Natural killer cell (primary cell): ENCODE data around the gene LRP6. TPM values are rescaled to one million over a fixed set of nuclear protein-coding genes. Genes with fewer than 3 reads are reported as not detected.

Experiments
- ATAC-seq, 3 donors: fragments of 150-1000 bp in 2 of 3; fragments of 200-7000 bp in 1 of 3; cut with Tn5 transposase; 1 replicate in 1 of 3; 2 replicates in 2 of 3; pipeline ENCODE4 v1.10.0; 2021; ENCODE audit warnings: mild to moderate bottlenecking in 2 of 3, moderate library complexity in 2 of 3
- DNase-seq, 2 donors: peaks; one replicate each; pipeline versions ENCODE4 v3.0.0 to v3.0.0-alpha.2; 2013 to 2021; ENCODE audit warnings: mixed read lengths in 1 of 2
- H3K27ac ChIP-seq: one replicate; pipeline ENCODE4 v1.5.1; 2013; ENCODE audit warnings: mild to moderate bottlenecking, low read length
- H3K27me3 ChIP-seq: one replicate; pipeline ENCODE4 v1.6.1; 2013; ENCODE audit warnings: low read length; ENCODE audit not compliant: control insufficient read depth, insufficient read depth
- H3K36me3 ChIP-seq: one replicate; pipeline ENCODE4 v1.6.1; 2013; ENCODE audit warnings: low read length; ENCODE audit not compliant: control insufficient read depth, insufficient read depth
- H3K4me1 ChIP-seq: one replicate; pipeline ENCODE4 v1.6.1; 2013; ENCODE audit warnings: low read length; ENCODE audit not compliant: control insufficient read depth, insufficient read depth
- H3K4me3 ChIP-seq: one replicate; pipeline ENCODE4 v1.5.1; 2013; ENCODE audit warnings: low read length
- H3K9me3 ChIP-seq: one replicate; pipeline ENCODE4 v1.6.1; 2013; ENCODE audit warnings: low read length; ENCODE audit not compliant: control insufficient read depth, insufficient read depth
- H3K27ac Mint-ChIP-seq, 2 donors: one replicate each; pipeline ENCODE4 v1.8.0; 2022; ENCODE audit warnings: mild to moderate bottlenecking in 2 of 2, mixed read lengths in 2 of 2, moderate library complexity in 1 of 2
- H3K27me3 Mint-ChIP-seq, 2 donors: one replicate each; pipeline ENCODE4 v1.8.0; 2022; ENCODE audit warnings: low read depth in 2 of 2, mixed read lengths in 2 of 2
- H3K36me3 Mint-ChIP-seq: one replicate; pipeline ENCODE4 v1.8.0; 2022; ENCODE audit warnings: mixed read lengths
- H3K4me1 Mint-ChIP-seq, 2 donors: one replicate each; pipeline ENCODE4 v1.8.0; 2022; ENCODE audit warnings: mixed read lengths in 2 of 2
- H3K4me3 Mint-ChIP-seq: one replicate; pipeline ENCODE4 v1.8.0; 2022; ENCODE audit warnings: mild to moderate bottlenecking, moderate library complexity, mixed read lengths
- H3K9me3 Mint-ChIP-seq, 2 donors: one replicate each; pipeline ENCODE4 v1.8.0; 2022; ENCODE audit warnings: mixed read lengths in 2 of 2
- CTCF ChIP-seq: fragments of 200-600 bp; IDR thresholded peaks from one replicate; pipeline ENCODE4 v1.8.0; 2022; ENCODE audit warnings: antibody characterized with exemption
- WGBS: methylation state at CpG from one replicate; pipeline ENCODE4 v1.1.7; 2013; ENCODE audit warnings: missing lambda C conversion rate; ENCODE audit not compliant: insufficient coverage; 5-methylcytosine and 5-hydroxymethylcytosine counted together
- intact Hi-C: fragments of 100-400 bp; cut with micrococcal nuclease; formaldehyde crosslinking; loops from one replicate; pipeline ENCODE4 v1.14.2; 2022
- total RNA-seq, 4 donors: library from RNA; stranded (reverse); fragments of 120-200 nt in 1 of 4; gene quantifications; one replicate each; pipeline versions ENCODE4 v1.2.3 to v1.2.4, GENCODE V29; 2013 to 2022

LRP6 gene
- total RNA-seq, 3 donors from 2014 or later (not counting 1 experiment from before 2014, with no cell fraction given): 0.05 to 0.33 TPM; not detected in 1

DNA sequence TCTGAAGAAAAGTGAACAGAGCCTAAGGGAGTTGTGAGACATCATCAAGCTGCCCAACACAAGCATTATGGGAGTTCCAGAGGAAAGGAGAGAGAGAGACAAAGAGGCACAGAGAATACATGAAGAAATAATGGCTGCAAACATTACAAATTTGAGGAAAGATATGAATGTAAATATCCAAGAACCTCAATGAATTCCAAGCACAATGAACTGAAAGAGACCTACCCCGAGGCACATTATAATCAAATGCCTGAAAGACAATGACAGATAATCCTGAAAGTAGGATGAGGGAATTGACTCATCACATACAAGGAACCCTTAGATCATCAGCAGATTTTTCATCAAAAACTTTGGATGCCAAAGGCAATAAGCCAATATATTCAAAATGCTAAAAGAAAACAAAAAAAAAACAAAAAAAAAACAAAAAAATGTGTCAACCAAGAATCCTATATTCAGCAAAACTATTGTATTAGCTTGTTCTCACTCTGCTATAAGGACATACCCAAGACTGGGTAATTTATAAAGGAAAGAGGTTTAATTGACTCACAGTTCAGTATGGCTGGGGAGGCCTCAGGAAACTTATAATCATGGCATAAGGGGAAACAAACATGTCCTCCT, 158.3 kb downstream of the LRP6 start:
- Histone ChIP-seq H3K27me3 (no peaks in the 10 kb centered on the region), H3K4me3 (no peak overlapping the region), H3K36me3 (no peaks in the 10 kb centered on the region), H3K9me3 (peaks cover 11% of the 10 kb centered on the region), H3K4me1 (no peaks in the 10 kb centered on the region), H3K27ac (no peak overlapping the region)
- Mint-ChIP-seq H3K4me1 (peaks cover 0 to 4% of the 10 kb centered on the region in 2 donors), H3K27ac (no peak overlapping the region), H3K9me3 (peaks cover 5 to 11% of the 10 kb centered on the region in 2 donors), H3K4me3 (no peak overlapping the region), H3K27me3 (peaks cover 9 to 35% of the 10 kb centered on the region in 2 donors), H3K36me3 (peaks cover 18% of the 10 kb centered on the region)
- intact Hi-C loops: no loop called here
- WGBS: 100% methylated on average over 1 of the region's 1 CpG
- DNase-seq: no peak
- TF ChIP-seq CTCF: no peak
- no peak for ATAC-seq

GRCh38 chr12:12107678-12108077, 159.2 kb downstream of the LRP6 start:
- Mint-ChIP-seq H3K27me3 (peaks cover 13 to 28% of the 10 kb centered on the region in 2 donors), H3K36me3 (peaks cover 18% of the 10 kb centered on the region), H3K9me3 (peaks cover 5 to 11% of the 10 kb centered on the region in 2 donors), H3K4me1 (peaks cover 0 to 4% of the 10 kb centered on the region in 2 donors), H3K27ac (no peak overlapping the region), H3K4me3 (no peak overlapping the region)
- no peaks in the 10 kb centered on the region for H3K36me3 ChIP-seq
- intact Hi-C loops: no loop called here
- TF ChIP-seq CTCF: no peak
- no peaks in the 10 kb centered on the region for H3K27me3 ChIP-seq
- no peak overlapping the region for H3K27ac ChIP-seq
- peaks cover 11% of the 10 kb centered on the region for H3K9me3 ChIP-seq
- no peak for ATAC-seq
- no peaks in the 10 kb centered on the region for H3K4me1 ChIP-seq
- no peak for DNase-seq
- 86% methylated on average over 6 of the region's 6 CpGs for WGBS
- no peak overlapping the region for H3K4me3 ChIP-seq

- Histone ChIP-seq H3K27ac (no peak overlapping the region), H3K36me3 (no peaks in the 10 kb centered on the region), H3K4me1 (no peaks in the 10 kb centered on the region), H3K9me3 (no peaks in the 10 kb centered on the region), H3K27me3 (no peaks in the 10 kb centered on the region), H3K4me3 (no peak overlapping the region)
- TF ChIP-seq CTCF: no peak
- no peak overlapping the region for H3K4me3 Mint-ChIP-seq
- intact Hi-C loops: no loop called here
- H3K27ac Mint-ChIP-seq: no peak overlapping the region
- ATAC-seq: no peak
- no peak for DNase-seq
- H3K27me3 Mint-ChIP-seq: peaks cover 26 to 50% of the 10 kb centered on the region in 2 donors
- H3K4me1 Mint-ChIP-seq: no peaks in the 10 kb centered on the region
- no peaks in the 10 kb centered on the region for H3K9me3 Mint-ChIP-seq
- 47% methylated on average over 6 of the region's 6 CpGs for WGBS
- no peaks in the 10 kb centered on the region for H3K36me3 Mint-ChIP-seq
Observed at GRCh38 chr12:12099102-12099501, 167.7 kb downstream of the LRP6 start.

DNA sequence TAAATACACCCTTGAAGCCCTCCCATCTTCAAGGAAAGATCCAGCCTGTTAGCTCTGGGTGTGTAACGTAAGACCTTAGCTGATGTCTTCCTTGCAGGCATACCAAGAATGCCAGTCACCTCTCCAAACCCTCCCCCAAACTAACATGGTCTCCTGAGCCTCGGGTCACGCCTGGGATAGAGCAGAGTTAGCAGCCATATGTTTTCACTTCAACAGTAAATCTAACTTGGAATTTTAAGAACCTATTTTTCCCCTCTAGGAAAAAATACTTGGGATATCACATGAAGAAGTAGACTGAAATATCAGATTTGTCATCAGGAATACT, 168.2 kb downstream of the LRP6 start:
- Mint-ChIP-seq H3K27ac (no peak overlapping the region), H3K9me3 (no peaks in the 10 kb centered on the region), H3K36me3 (no peaks in the 10 kb centered on the region), H3K4me1 (no peaks in the 10 kb centered on the region), H3K27me3 (peaks cover 26 to 50% of the 10 kb centered on the region in 2 donors), H3K4me3 (no peak overlapping the region)
- no peak for TF ChIP-seq CTCF
- H3K4me1 ChIP-seq: no peaks in the 10 kb centered on the region
- H3K27ac ChIP-seq: no peak overlapping the region
- DNase-seq (no peak), ATAC-seq (no peak)
- no peaks in the 10 kb centered on the region for H3K27me3 ChIP-seq
- no peak overlapping the region for H3K4me3 ChIP-seq
- no peaks in the 10 kb centered on the region for H3K9me3 ChIP-seq
- H3K36me3 ChIP-seq: no peaks in the 10 kb centered on the region
- 85% methylated on average over 3 of the region's 3 CpGs for WGBS
- intact Hi-C loops: no loop called here
